ENCODE results near the gene RBM12.

RBM12 gene

DNA sequence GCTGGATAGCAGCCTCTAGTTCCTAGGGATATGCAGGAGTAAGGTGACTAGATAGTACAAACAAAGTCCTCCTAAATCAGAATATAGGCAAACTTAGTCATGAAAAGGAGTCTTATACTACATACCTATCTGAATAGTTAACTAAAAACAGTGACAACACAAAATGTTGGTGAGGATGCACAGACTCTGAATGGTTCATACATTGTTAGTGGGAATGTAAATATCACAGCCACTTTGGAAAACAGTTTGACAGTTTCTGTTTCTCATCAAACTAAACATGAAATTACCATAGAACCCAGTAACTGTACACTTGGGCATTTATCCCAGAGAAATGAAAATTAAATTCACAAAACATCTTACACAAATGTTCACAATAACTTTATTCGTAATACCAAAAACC, 17.3 kb upstream of the RBM12 start:
- no peak overlapping the region for H3K4me3 Mint-ChIP-seq
- H3K27ac Mint-ChIP-seq, result no peak overlapping the region

DNA sequence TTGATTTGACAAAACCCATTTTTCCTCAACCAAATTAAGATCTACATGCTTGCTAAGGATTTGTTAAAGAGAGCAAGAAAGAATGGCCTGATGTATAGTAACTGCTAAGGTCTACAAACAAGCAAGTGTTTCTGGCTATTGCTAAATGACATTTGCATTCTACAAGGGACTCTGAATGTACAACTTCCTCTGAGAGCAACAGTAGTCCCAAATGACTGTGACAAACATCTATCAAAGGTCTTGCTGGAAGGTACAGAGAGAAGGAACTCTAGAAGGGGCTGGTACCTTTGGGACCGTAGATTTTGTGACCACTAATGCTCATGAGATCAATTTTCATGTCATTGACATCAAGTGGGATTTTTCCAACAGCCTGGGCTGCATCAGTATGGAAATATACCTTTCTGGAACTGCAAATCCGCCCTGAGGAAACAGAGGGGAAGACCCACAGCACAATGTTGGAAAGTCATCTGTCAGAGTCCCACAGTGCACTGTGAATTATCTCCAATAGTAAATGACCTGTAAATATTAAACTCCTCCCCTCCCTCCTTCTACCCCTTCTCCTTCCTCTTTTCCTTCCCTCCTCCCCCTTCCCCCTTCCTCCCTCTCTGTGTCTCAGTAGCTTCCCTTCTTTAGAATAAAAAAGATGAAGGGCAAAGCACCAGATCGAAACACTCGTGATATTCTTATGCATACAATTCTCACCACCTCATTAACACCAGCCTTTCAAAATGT, 15.9 kb upstream of the RBM12 start:
- peaks cover 5% of the 10 kb centered on the region for H3K36me3 Mint-ChIP-seq (ENCODE audit: low read depth)
- no peaks in the 10 kb centered on the region for H3K27me3 Mint-ChIP-seq (ENCODE audit: low read depth)
- no peaks in the 10 kb centered on the region for H3K9me3 Mint-ChIP-seq
- H3K27ac Mint-ChIP-seq, result no peak overlapping the region
- no peak overlapping the region for H3K4me3 Mint-ChIP-seq
- H3K4me1 Mint-ChIP-seq (ENCODE audit: low read depth), result peaks cover 2% of the 10 kb centered on the region

More for the DNA sequence above, 17.3 kb upstream of the RBM12 start:
- H3K36me3 Mint-ChIP-seq (ENCODE audit: low read depth), result peaks cover 8% of the 10 kb centered on the region
- H3K27me3 Mint-ChIP-seq (ENCODE audit: low read depth), result no peaks in the 10 kb centered on the region
- H3K4me1 Mint-ChIP-seq (ENCODE audit: low read depth), result peaks cover 2% of the 10 kb centered on the region
- no peaks in the 10 kb centered on the region for H3K9me3 Mint-ChIP-seq

GRCh38 chr20:35674921-35675320, 10.2 kb upstream of the RBM12 start:
- Mint-ChIP-seq H3K4me1 (ENCODE audit: low read depth) (no peaks in the 10 kb centered on the region), H3K36me3 (ENCODE audit: low read depth) (peaks cover 27% of the 10 kb centered on the region), H3K27ac (no peak overlapping the region), H3K9me3 (no peaks in the 10 kb centered on the region), H3K4me3 (no peak overlapping the region), H3K27me3 (ENCODE audit: low read depth) (no peaks in the 10 kb centered on the region)

DNA sequence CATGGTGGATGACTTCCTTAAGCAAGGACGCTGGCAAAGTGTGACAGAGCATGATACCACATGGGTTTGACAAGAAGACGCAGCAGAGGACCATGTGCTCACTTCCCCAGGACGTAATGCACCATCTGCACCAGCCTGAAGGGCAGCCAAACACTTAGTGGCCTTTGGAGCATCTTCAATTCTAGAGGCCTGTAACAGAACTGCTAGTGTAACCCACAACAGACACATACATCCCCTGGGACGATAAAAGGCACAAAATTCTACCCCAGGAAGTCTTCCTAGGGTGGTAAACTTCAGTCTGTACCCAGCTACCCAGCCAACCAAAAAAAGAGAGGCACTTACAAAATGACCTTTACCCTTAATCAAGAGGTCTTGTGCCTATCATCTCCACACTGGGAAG, 9.2 kb upstream of the RBM12 start:
- Mint-ChIP-seq H3K4me1 (ENCODE audit: low read depth) (no peaks in the 10 kb centered on the region), H3K27me3 (ENCODE audit: low read depth) (no peaks in the 10 kb centered on the region), H3K4me3 (no peak overlapping the region), H3K27ac (no peak overlapping the region), H3K9me3 (no peaks in the 10 kb centered on the region), H3K36me3 (ENCODE audit: low read depth) (peaks cover 35% of the 10 kb centered on the region)

- Mint-ChIP-seq H3K27me3 (ENCODE audit: low read depth) (no peaks in the 10 kb centered on the region), H3K27ac (no peak overlapping the region), H3K4me3 (no peak overlapping the region), H3K9me3 (no peaks in the 10 kb centered on the region), H3K36me3 (ENCODE audit: low read depth) (peaks cover 42% of the 10 kb centered on the region), H3K4me1 (ENCODE audit: low read depth) (peaks cover 4% of the 10 kb centered on the region)
Measured at GRCh38 chr20:35669681-35670080, 5.0 kb upstream of the RBM12 start.

DNA sequence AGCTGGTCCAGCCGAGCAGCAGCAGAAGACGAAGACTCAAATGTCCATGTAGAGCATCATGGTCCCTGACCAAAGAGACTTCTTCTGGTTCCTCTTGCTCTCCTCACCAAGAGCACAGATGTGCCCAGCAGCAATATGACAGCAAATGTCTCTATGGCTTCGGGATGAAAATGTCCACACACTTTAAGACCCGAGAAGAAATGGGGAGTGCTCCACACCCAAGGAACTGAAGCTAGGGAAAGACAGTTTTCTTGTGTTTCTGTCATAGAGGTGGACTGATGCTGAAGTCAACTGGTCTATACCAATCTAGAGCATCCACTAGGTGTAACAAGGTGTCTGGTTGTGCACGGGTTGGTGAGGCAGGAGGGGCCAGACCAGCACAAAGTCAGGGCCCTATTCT, 4.5 kb upstream of the RBM12 start:
- no peak overlapping the region for H3K4me3 Mint-ChIP-seq
- no peaks in the 10 kb centered on the region for H3K9me3 Mint-ChIP-seq
- H3K27ac Mint-ChIP-seq, result no peak overlapping the region
- H3K27me3 Mint-ChIP-seq (ENCODE audit: low read depth), result no peaks in the 10 kb centered on the region
- H3K36me3 Mint-ChIP-seq (ENCODE audit: low read depth), result peaks cover 42% of the 10 kb centered on the region
- H3K4me1 Mint-ChIP-seq (ENCODE audit: low read depth), result peaks cover 4% of the 10 kb centered on the region

- Mint-ChIP-seq H3K27ac (no peak overlapping the region), H3K27me3 (ENCODE audit: low read depth) (no peaks in the 10 kb centered on the region), H3K36me3 (ENCODE audit: low read depth) (peaks cover 38% of the 10 kb centered on the region), H3K4me1 (ENCODE audit: low read depth) (peaks cover 32% of the 10 kb centered on the region), H3K4me3 (no peak overlapping the region), H3K9me3 (no peaks in the 10 kb centered on the region)
Measured at GRCh38 chr20:35665949-35666288, 1.2 kb upstream of the RBM12 start.

GRCh38 chr20:35663516-35664465, 909 bp downstream of the RBM12 start:
- Mint-ChIP-seq H3K4me1 (ENCODE audit: low read depth) (peaks cover 51% of the 10 kb centered on the region), H3K9me3 (no peaks in the 10 kb centered on the region), H3K36me3 (ENCODE audit: low read depth) (peaks cover 21% of the 10 kb centered on the region), H3K27ac (peak overlapping the region; percentile 99), H3K4me3 (peak overlapping the region; percentile 87), H3K27me3 (ENCODE audit: low read depth) (no peaks in the 10 kb centered on the region)

DNA sequence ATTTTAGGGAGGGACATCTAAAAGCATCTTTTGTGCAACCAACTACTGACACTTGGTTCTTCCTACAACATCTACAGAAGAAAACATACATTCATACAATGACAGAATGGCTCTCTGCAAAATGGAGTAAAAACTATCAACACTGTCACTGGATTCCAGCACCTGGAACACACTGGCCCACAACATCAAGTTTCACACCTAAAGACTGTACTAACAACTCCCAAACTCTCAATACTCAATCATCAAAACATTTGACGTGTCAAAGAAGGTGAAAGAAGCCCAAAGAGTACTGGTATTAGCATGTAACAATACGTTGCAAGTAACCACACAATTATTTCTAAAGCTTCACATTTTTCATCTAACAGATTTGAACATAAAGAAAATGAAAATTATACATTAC, 2.1 kb downstream of the RBM12 start:
- Mint-ChIP-seq H3K36me3 (ENCODE audit: low read depth) (peaks cover 13% of the 10 kb centered on the region), H3K4me1 (ENCODE audit: low read depth) (peaks cover 56% of the 10 kb centered on the region), H3K27me3 (ENCODE audit: low read depth) (no peaks in the 10 kb centered on the region), H3K27ac (peak overlapping the region; percentile 84), H3K4me3 (peak overlapping the region; percentile 87), H3K9me3 (no peaks in the 10 kb centered on the region)

- Mint-ChIP-seq H3K27me3 (ENCODE audit: low read depth) (no peaks in the 10 kb centered on the region), H3K27ac (peak overlapping the region; percentile 84), H3K4me3 (peak overlapping the region; percentile 87), H3K36me3 (ENCODE audit: low read depth) (peaks cover 16% of the 10 kb centered on the region), H3K9me3 (no peaks in the 10 kb centered on the region), H3K4me1 (ENCODE audit: low read depth) (peaks cover 61% of the 10 kb centered on the region)
Measured at GRCh38 chr20:35661908-35662307, 2.8 kb downstream of the RBM12 start.

- peaks cover 61% of the 10 kb centered on the region for H3K4me1 Mint-ChIP-seq (ENCODE audit: low read depth)
- peak overlapping the region; percentile 84 for H3K27ac Mint-ChIP-seq
- H3K36me3 Mint-ChIP-seq (ENCODE audit: low read depth), result peaks cover 16% of the 10 kb centered on the region
- H3K4me3 Mint-ChIP-seq, result peak overlapping the region; percentile 87
- no peaks in the 10 kb centered on the region for H3K27me3 Mint-ChIP-seq (ENCODE audit: low read depth)
- H3K9me3 Mint-ChIP-seq, result no peaks in the 10 kb centered on the region
Measured at GRCh38 chr20:35661053-35661452, 3.6 kb downstream of the RBM12 start.

DNA sequence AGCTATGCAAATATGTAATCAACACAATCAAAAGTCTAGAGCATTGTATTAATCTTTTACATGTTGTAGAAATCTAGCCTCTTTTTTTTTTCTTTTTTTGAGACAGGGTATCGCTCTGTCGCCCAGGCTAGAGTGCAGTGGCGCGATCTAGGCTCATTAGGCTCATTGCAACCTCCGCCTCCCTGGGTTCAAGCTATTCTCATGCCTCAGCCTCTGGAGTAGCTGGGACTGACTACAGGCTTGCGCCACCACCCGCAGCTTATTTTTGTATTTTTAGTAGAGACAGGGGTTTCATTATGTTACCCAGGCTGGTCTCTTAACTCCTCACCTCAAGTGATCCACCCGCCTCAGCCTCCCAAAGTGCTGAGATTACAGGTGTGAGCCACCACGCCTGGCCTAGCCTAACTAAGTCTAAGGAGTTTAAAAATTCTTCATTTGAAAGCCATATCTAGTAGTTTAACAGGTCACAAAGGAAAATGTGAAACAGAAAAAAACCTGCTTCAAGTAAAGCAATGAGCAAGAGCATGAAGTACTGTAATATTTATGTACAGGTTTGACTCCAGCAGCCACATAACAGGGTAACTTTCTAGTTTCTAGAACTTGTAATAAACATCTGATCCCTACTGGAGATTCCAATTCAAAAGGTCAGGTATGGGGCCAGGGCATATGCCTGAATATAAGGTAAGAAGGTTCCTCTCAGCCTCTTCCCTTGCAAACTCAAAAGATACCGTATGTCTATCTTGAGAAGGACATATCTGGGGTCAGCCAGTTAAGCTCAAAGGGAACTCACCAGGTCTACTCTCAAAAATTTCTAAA, 4.4 kb downstream of the RBM12 start:
- Mint-ChIP-seq H3K9me3 (no peaks in the 10 kb centered on the region), H3K27ac (peak overlapping the region; percentile 84), H3K27me3 (ENCODE audit: low read depth) (no peaks in the 10 kb centered on the region), H3K4me3 (peak overlapping the region; percentile 87), H3K36me3 (ENCODE audit: low read depth) (peaks cover 16% of the 10 kb centered on the region), H3K4me1 (ENCODE audit: low read depth) (peaks cover 61% of the 10 kb centered on the region)

DNA sequence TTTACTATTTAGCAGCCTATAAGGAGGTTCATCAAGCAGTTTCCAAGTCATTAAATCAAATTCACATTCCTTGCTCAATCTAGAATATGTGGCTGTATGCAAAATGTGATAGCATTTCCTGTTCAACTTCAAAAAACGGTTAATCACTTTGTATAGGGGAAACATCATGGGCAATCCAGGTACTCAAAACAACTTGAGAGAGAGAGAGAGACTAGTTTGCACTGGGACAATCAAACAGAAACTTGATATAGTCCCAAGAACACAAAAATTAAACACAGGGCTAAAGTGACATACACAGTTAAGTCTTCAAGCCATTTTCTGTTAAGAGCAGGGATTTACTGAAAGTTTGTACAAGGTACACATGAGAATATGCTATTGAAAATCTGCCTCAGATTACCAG, 7.4 kb downstream of the RBM12 start:
- Mint-ChIP-seq H3K4me3 (peak overlapping the region; percentile 0), H3K9me3 (no peaks in the 10 kb centered on the region), H3K27ac (peak overlapping the region; percentile 13), H3K27me3 (ENCODE audit: low read depth) (no peaks in the 10 kb centered on the region), H3K36me3 (ENCODE audit: low read depth) (peaks cover 6% of the 10 kb centered on the region), H3K4me1 (ENCODE audit: low read depth) (peaks cover 44% of the 10 kb centered on the region)

- no peak overlapping the region for H3K4me3 Mint-ChIP-seq
- peaks cover 16% of the 10 kb centered on the region for H3K36me3 Mint-ChIP-seq (ENCODE audit: low read depth)
- no peak overlapping the region for H3K27ac Mint-ChIP-seq
- no peaks in the 10 kb centered on the region for H3K9me3 Mint-ChIP-seq
- H3K27me3 Mint-ChIP-seq (ENCODE audit: low read depth), result no peaks in the 10 kb centered on the region
- H3K4me1 Mint-ChIP-seq (ENCODE audit: low read depth), result peaks cover 29% of the 10 kb centered on the region
Measured at GRCh38 chr20:35654415-35654814, 10.3 kb downstream of the RBM12 start.
